HG03175 (cell line): ENCODE data around the gene LAGE3.

Experiments used
- ATAC-seq: cut with Tn5 transposase; IDR thresholded peaks from one replicate; pipeline ENCODE4 v1.9.1; 2021; ENCODE audit warnings: mild to moderate bottlenecking, moderate library complexity; ENCODE audit not compliant: unreplicated experiment

The LAGE3 gene, protein sequence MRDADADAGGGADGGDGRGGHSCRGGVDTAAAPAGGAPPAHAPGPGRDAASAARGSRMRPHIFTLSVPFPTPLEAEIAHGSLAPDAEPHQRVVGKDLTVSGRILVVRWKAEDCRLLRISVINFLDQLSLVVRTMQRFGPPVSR

DNA sequence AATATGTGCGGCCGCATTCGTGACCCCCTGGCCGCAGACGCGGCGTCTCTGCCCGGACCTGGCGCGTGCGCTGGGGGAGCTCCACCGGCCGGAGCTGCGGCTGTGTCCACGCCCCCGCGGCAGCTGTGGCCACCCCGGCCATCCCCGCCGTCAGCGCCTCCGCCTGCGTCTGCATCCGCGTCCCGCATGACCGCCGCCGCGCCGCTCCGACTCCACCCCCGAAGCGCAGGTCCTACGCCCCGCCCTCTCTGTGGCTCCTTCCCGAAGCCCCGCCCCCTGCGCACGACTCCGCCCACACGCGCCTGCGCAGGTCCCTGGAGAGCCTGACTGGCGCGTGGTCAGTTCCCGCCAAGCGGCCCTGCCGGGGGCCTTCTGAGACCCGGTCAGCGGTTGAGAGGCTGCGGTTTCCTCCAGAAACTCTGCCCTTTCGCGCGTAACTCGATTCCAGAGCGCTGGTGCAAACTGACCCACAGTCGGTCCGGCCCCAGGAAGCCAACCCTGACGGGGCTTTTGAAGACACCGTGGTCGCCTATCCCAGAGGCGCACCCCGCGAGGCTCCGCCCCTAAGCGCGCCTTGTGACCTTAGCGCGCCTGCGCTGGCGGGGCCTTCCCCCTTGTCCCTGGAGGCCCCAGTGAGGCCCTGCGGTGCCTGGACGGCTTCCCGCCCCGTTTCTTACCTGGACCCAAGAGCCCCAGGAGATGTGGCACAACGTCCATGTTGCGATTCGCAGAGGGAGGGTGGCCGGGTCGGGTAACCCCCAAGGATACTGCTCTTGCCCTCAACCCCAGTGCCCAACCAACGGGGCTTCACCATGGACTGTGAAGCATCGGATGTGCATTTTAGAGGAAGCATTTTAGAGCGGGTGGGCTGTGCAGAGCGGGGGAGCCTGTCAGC lies at the start of gene LAGE3:
LAGE3 (minus strand) TSS at position 554 of the 895 bp plus-strand sequence; CDS start at position 188, 366 bp downstream.
- peak; percentile 90 for ATAC-seq

DNA sequence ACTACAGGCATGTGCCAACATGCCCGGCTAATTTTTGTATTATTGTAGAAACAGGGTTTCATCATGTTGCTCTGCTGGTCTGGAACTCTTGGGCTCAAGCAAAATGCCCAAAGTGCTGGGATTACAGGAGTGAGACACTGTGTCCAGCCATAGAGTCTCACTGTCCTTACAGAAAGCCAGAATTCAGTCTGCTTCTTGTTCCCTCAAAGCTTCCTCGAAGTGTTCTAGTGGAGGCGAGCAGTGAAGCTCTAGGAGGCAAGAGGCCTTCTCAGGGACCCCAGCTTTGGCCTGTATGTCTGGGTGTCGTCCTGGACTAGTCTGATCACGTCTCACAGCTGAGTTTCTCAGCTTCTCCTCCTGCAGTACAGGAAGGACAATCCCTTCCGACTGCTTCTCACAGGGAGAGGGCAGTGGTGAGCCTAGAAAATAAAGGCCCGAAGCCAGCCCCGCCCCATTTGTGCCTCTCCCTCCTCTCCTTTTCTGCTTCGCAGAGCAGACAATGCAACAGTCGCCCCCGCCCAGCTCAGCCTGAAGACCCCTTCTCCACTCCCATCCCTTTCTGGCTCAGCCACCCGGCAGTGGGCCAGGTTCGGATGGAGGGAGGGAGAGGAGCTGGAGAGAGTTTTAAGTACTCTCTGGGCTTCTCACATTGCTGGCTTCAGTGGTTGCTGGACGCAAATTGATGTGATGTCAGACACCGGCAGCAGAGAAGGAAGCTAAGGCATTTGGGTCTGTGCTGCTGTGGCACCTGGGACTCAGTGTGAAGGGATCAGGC lies 48.0 kb upstream of the LAGE3 start:
- peak; percentile 76 for ATAC-seq

DNA sequence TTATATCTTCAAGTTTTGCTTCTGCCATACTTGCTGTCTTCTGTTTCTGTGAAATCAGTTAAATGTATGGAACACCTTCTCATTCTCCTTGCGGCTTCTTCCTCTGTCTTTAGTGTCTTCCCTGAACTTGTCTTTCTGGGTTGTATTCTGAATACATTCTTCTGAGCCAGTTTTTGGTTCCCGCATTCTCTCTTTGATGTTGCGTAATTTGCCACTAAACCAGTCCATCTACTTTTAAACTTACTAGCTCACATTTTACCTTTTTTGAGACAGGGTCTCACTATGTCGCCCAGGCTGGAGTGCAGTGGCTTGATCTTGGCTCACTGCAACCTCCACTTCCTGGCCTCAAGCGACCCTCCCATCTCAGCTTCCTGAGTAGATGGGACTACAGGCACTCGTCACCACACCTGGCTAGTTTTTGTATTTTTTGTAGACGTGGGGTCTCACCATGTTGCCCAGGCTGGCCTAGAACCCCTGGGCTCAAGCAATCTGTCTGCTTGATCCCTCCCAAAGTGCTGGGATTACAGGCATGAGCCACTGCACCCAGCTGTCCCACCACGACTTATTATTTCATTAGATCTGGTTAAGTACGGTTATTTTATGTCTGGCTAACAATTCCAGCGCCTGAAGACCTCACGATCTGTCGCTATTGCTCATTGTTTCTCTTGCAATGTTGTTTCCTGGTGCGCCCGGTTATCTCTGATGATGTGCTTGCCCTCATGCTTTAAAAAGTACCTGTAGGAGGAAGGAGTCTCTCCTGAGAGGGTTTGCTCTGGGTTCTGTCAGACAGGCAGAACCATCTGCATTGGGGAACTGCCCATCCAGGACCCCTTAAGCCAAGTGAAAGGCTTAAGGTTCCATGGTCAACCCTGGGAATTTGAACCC lies 46.8 kb upstream of the LAGE3 start:
- ATAC-seq: no peak

DNA sequence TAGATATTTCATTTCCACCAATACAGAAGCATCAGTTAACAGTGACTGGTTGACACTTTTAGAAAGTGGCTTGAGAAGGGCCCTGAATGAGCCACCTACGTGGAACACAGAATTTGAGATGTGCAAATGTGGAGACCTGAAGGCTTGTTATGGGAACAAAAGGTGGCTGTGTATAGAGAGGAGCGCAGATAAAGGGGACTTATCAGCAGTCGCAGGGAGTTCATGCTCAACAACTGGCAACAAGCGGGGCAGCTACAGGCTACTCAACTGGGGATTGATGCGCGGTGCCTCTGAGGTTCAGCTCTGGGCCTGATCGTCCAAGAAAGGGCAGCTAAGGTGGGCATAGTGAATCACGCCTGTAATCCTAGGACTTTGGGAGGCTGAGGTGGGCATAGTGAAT lies 40.3 kb upstream of the LAGE3 start:
- ATAC-seq: no peak

DNA sequence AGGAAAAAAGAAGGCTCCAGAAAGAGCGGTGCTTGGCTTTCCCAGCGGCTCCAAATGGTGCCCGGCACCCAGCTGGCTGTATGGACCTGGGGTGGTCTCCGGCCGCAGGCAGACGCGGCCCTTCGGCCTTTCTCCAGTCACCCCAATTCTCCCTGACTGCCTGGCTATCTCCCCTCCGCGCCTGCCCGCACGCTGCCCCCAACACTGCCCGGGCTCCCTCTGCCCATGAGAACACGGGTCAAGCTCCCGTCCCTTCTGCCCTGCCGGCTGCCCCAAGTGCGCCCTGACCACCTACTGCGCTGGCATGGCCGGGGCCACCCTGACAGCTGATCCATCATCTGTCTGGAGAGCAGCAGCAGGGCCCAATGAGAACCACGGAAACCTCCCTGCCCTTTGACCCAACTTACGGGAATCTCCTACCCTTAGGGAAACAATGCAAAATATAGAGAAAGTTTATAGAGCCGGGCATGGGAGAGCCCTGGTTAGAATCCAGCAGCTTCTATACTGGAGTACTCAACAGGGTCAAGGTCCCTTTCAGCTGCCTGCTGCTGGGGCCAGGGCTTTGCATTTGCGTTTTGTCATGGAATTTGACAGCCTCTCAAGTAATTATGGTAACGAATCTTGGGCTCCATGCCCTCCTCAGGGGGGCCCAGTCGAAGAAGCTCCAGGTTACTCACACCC lies 38.2 kb upstream of the LAGE3 start:
- no peak for ATAC-seq

DNA sequence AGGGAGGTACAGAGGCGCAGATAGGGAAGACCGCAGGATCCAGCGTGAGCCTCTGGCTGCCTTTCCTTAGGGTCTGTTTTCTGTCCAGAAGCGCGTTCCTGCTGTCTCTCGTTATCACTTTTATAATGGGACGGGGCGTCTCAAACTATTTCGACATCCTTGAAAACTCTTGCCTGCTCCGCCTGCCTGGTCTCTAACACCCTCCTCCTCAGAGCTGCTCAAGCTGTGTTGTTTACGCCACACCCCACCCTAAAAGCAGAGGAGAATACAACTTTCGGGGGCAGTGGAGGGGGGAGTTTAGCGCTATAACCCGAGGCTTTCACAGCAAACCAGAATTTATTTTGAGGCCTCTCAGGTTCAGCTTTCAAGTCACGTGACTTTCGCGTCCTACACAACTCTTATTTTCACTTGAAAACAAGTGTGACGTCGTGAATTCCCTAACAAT lies 37.6 kb upstream of the LAGE3 start:
- ATAC-seq: no peak

DNA sequence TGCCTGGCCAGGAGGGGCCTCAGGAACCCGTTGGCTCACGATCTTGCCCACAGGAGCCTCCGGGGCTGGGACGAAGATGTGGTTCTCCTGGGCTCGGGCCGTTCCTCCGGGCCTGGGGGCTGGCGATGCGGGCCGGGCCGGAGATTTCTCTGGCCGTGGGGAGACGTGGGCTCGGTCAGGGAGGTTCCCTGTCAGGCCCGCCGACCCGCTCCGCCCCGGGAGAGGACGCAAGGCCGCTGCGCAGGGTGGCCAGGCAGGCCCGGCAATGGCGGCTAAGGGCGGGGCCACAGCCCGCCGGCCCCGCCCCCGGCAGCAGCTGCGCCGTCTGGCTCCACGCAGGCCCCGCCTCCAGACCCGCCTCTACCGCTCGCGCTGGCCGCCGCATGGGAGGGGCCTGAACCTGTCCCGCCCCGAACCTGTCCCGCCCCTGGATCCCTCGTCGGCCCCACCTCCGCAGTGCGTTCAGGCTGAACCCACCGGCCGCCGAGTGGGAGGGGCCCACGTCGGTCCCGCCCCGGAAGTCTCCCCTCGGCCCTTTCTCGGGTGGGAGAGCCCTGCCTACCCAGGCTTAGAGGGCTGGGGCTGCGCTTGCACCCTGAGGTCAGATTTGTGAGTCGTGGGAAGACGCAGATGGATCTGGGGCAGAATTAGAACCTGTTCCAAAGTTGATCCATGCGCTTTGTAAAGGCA lies 37.0 kb upstream of the LAGE3 start, which contains the start of gene FAM3A:
FAM3A (minus strand) TSS at position 267 of the 690 bp plus-strand sequence. CDS start 460 bp downstream, outside the sequence.
- ATAC-seq: peak; percentile 93

DNA sequence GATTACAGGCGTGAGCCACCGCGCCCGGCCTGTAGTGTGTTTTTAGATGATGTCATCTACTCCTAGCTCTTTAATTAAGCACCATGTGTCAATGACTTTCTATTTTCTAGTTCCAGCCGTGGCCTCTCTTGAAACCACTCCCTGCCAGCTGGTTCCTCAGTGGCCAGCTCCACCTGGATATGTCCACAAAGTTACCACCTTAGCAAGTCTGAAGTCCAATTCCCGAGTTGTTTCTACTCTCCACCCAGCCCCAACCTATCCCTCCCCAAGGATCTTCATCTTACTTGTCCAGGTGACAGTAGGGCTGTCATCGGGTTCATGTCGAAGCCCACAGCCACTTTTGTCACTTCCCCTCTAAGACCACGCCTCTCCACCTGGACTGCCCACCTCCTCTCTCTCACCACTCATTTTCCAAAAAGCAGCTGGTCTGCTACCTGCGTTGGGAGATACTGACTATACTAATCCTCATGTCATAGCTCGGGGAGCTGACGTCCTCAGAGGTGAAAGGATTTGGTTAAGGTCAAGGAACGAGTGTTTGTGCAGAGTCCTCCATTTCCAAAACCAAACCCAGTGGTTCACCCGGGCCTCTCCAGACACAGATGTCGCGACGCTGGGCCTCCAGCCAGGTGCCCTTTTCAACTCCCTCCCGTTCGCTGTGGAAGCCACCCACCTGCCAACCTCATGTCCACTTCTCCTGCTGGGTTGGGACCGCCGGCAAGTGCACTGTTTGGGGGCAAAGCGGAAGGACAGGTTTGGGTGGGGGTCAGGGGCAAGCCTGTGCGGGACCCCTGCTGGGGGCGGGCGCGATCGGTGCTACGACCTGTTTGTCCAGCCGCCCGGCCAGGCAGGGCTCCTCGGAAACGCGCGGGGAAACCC lies 36.2 kb upstream of the LAGE3 start:
- ATAC-seq: peak; percentile 3

DNA sequence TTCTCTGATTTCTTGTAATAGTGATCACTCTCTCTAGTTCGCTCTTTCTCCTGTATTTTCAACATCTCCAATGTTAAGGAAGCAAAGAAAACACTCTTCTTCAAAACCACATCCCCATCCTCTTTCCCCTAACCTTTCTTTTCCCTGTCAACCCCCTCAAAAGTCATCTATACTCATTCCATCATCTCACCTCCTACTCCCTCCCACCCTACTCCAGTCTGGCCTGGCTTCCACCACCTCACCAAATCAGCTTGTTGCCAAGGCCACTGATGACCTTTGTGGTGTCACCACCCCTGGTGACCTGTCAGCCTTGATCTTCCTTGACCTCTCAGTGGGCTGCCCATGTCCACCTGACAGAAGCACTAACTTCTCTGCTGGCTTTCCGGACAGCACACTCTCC lies 34.6 kb upstream of the LAGE3 start:
- no peak for ATAC-seq

DNA sequence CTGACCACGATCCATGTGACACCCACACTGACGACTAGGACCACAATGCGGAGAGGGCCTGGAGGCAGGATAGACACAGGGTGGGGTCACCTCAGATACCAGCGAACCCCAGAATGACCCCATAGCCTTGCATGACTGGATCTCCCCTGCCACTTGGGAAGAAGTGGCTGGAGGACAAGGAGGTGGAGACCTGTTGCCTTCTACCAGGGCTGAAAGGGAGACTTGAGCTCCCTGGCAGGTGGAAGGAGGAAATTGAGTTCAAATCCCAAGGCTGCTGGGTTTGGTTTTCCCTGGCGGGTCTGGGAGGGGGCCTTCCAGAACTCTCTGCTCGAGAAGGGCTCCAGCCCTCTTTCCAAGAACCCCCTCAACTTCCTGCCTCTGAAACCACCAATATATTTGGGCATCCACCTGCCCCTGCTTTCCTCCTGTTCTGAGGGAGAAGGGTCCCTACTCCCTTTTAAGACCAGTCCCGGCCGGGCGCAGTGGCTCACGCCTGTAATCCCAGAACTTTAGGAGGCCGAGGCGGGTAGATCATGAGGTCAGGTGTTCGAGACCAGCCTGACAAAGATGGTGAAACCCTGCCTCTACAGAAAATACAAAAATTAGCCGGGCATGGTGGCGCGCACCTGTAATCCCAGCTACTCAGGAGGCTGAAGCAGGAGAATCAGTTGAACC lies 33.9 kb upstream of the LAGE3 start:
- no peak for ATAC-seq

DNA sequence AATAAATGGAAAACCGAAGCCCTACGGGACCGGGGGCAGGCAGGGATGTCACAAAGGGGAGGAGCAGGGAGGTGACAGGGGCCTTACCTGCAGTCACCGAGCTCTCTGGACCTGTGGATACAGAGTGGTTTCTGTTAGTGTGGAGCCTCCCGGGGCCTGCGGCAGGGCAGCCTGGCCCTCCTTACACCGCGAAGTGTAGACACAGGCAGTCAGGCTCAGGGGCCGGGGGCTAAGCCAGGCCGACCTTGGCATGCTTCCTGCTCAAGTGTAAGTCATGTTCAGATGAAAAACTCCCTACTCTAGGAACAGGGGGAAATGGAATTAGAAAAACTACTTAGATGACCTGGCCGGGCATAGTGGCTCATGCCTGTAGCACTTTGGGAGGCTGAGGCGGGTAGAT lies 32.7 kb upstream of the LAGE3 start:
- ATAC-seq: no peak

DNA sequence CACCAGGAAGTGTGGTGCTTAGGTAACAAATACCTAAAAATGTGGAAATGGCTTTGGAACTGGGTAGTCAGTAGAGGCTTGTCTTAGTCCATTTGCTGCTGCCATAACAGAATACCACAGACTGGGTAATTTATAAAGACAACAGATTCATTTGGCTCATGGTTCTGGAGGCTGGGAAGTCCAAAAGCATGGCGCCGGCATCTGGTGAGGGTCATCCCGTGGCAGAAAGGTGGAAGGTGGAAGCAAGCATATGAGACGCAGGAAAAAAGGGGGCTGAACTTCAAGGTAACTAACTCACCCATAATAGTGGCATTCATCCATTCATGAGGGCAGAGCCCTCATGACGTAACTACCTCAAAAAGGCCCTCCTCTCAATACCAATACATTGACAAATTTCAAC lies 30.4 kb upstream of the LAGE3 start:
- ATAC-seq: no peak

DNA sequence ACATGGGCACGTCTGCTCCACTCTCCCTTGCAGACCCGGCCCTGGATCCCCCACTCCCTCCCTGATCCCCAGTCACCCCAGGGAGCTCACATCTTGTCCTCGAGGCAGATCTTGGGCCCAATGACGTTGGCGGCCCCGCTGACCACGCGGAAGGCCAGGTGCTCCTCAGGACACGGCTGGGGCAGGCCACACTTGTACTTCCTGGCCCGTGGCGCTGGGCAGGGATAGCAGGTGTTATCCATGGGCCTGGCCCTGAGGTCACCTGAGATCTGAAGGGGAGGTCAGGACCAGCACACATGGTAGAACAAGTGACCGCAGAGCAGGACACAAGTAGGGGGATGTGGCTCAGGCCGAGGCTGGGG lies 29.3 kb upstream of the LAGE3 start:
- no peak for ATAC-seq

DNA sequence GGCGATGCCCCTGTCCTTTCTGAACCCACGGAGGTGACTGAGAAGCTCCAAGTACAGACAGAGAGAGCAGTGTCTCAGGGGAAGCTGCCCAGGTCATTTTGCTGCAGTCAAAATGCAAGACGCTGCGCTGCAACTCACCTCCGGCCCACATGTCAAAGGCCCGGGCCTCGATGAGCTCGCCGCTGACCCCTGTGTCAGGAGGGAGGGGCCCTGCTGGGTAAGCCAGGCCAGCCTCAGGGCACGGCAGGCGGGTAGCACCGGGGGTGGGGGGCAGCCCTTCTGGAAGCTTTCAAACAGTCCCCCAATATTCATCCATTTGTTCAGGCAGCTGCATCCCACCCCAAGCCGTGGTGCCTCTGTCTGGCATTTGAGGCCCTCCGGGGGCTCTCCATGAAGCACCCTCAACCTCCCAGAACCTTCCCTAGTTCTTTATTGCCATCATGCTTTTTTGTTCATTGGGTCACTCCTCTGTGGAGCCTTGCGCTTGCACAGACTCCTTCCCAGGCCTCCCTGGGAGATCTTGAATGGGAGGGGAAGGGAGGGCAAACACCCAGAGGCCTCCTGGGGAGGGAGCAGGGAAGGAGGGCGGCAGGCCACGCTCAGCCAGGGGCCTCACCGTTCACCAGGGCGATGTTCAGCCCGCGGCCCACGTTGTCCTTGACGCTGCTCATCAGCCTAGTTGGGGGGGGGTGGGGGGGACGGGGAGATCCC lies 28.7 kb upstream of the LAGE3 start:
- no peak for ATAC-seq

DNA sequence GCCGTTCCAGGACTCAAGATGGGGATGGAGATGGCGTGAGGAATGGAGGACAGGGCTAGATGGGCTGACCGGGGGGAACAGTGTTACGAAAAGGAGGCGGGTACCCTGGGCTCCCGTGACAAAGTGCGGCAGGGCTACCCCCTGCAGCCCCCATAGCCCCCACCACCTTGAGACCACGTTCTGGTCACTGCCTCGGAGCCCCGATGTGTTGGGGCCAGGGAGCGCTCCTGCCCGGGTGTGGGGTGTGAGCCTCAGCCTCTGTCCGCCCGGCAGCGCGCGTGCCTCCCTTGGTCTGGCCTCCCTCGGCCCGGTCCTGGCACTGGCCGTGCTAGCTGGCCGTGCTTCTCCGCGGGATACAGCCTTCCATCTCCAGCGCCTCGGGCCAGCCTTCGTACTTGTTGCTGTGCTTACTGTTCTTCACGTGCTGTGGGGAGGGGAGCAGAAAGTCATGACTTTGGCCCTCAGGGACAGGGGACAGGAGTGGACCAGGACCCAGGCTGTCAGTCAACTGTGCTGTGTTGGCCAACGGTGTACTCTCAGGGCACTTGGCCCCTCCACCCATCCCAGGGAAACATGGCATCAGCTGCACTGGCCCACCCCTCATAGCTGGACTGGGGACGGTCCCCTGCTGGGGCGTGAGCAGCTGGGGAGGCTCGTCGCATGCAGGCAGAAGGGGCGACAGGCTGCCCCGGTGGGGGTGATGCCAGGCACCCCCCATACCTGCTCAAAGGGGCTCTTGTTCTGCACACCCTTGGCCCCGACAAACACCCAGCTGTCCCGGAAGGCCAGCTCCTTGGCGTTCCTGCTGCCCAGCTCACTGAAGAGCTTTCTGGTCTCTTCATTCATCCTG lies 27.6 kb upstream of the LAGE3 start:
- no peak for ATAC-seq

DNA sequence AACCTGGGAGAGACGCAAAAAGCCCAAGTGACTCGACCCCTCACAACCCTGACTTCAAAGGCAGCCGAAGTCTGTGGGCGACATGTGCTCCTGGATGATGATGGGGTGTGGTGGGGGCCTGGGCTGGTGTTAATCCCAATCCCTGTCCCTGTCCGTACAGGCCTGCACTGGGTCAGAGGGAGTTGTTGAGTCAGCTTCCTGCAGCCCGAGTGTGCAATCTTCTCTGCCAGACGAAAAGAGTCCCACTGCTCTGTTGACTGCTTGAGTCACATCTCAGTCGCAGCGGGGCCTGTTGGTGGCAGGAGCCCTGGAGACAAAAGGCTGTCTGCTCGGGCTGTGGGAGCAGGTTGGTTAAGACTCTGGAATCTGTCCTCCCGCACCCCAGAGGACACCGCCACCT lies 26.7 kb upstream of the LAGE3 start:
- ATAC-seq: no peak
